Panc1 (cell line): ENCODE measurements around the gene RHEB. TPM values are rescaled to one million over a fixed set of nuclear protein-coding genes. Genes with fewer than 3 reads are reported as not detected.

Experiments
- ATAC-seq: fragments of 200-7000 bp; cut with Tn5 transposase; 2 replicates; pipeline ENCODE4 v1.9.1; 2020; ENCODE audit warnings: mild to moderate bottlenecking, moderate library complexity
- BruUV-seq: library from RNA; stranded (reverse); fragments of 400-500 nt; replicated peaks from 2 replicates; lab custom pipeline; 2021; lab: Mats Ljungman, UMichigan
- CTCF ChIA-PET: fragments of 300-600 bp; sonication (Branson Sonifier 250); formaldehyde crosslinking; loops from one replicate; lab custom pipeline; 2022; ENCODE audit warnings: antibody characterized with exemption; lab: Charles Lee
- POLR2A ChIA-PET: fragments of 300-600 bp; sonication (Branson Sonifier 250); formaldehyde crosslinking; loops from one replicate; lab custom pipeline; 2022; ENCODE audit warnings: antibody characterized with exemption; lab: Charles Lee
- DNase-seq: peaks from one replicate; pipeline ENCODE4 v3.0.0-alpha.2; 2010; ENCODE audit warnings: low read depth, low spot score
- H3K27ac ChIP-seq: 2 replicates; pipeline ENCODE4 v1.5.1; 2011; ENCODE audit warnings: mild to moderate bottlenecking, low read length, inconsistent platforms
- H3K27me3 ChIP-seq: fragments of 200-500 bp; sonication (Bioruptor generic); 2 replicates; pipeline ENCODE4 v1.6.0; 2014; ENCODE audit warnings: low read length, inconsistent platforms; ENCODE audit not compliant: control insufficient read depth, insufficient read depth
- H3K36me3 ChIP-seq: fragments of 200-500 bp; sonication (Bioruptor generic); 2 replicates; pipeline ENCODE4 v1.5.1; 2014; ENCODE audit warnings: inconsistent platforms, mild to moderate bottlenecking, low read length, moderate library complexity; ENCODE audit not compliant: control insufficient read depth, insufficient read depth
- H3K4me1 ChIP-seq: 2 replicates; pipeline ENCODE4 v1.5.1; 2011; ENCODE audit warnings: inconsistent platforms, mild to moderate bottlenecking, low read length, moderate library complexity; ENCODE audit not compliant: control insufficient read depth, insufficient read depth
- H3K4me3 ChIP-seq, 2 experiments: 2 replicates each; pipeline ENCODE4 v1.5.1; 2011 to 2012; ENCODE audit warnings: low read depth in 2 of 2, low read length in 2 of 2, mild to moderate bottlenecking in 2 of 2, inconsistent platforms in 1 of 2, moderate library complexity in 1 of 2
- H3K9me3 ChIP-seq: fragments of 200-500 bp; sonication (Bioruptor generic); 2 replicates; pipeline ENCODE4 v1.5.1; 2014; ENCODE audit warnings: low read depth, mild to moderate bottlenecking, inconsistent platforms, low read length, moderate library complexity; ENCODE audit not compliant: control insufficient read depth, insufficient read depth
- POLR2AphosphoS5 ChIP-seq: IDR thresholded peaks from 2 replicates; pipeline ENCODE4 v1.6.1; 2012; ENCODE audit warnings: mild to moderate bottlenecking, low read depth, low read length, moderate library complexity
- SIN3A ChIP-seq: IDR thresholded peaks from 2 replicates; pipeline ENCODE4 v1.6.1; 2012; ENCODE audit warnings: low read depth, mild to moderate bottlenecking, low read length, moderate library complexity, borderline replicate concordance; ENCODE audit not compliant: insufficient read depth
- TCF7L2 ChIP-seq: IDR thresholded peaks from 2 replicates; pipeline ENCODE4 v1.6.1; 2011; ENCODE audit warnings: mild to moderate bottlenecking, low read depth, low read length, inconsistent platforms
- in situ Hi-C: cut with HindIII; loops from 2 replicates; pipeline ENCODE4 v1.10.0; 2016; ENCODE audit warnings: low sequenced_read_pairs, low pct_unique_long_range_greater_than_20kb
- intact Hi-C: fragments of 100-400 bp; cut with micrococcal nuclease; formaldehyde crosslinking; loops from one replicate; pipeline ENCODE4 v1.10.0; 2022; ENCODE audit not compliant: unreplicated experiment
- total RNA-seq: library from RNA; stranded (reverse); gene quantifications from one replicate; pipeline ENCODE4 v1.2.1, GENCODE V29; 2021; ENCODE audit not compliant: unreplicated experiment
- TF ChIP-seq, protein P1 (sequence below), 2 experiments: IDR thresholded peaks; 2 replicates each; pipeline ENCODE4 v1.6.1; 2011 to 2012; ENCODE audit warnings: low read depth in 2 of 2, control low read depth in 1 of 2, low read length in 1 of 2, mild to moderate bottlenecking in 1 of 2, moderate library complexity in 1 of 2; ENCODE audit not compliant: insufficient read depth in 1 of 2
- TF ChIP-seq, protein P2 (sequence below): fragments of 450-650 bp; IDR thresholded peaks from 2 replicates; pipeline ENCODE4 v1.5.1; 2017; ENCODE audit warnings: mild to moderate bottlenecking

The RHEB gene
- total RNA-seq, 1 experiment from 2014 or later: 259 TPM

DNA sequence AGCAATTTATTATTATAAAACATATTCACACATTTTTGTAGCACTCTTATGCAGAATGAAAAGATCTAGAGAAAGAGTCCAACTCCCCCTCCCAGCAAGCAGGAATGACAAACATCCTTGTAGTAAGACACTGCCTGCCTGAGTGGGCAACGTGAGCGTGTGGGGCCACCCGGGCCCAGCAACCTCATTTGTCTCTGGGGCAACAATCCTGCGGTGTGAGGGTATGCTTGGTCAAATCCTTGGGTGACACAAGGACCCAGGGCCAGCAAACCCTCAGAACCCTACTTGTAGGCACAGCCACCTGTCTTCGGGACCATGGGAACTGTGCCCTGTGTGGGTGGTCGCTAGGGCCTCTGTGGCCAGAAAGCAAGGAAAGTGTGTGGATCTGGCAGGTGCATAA lies 10.7 kb downstream of the RHEB start:
- H3K27ac ChIP-seq: no peak overlapping the region
- H3K27me3 ChIP-seq: no peaks in the 10 kb centered on the region
- no peak overlapping the region for H3K4me3 ChIP-seq
- BruUV-seq: no TSS peak
- intact Hi-C loops: no loop called here
- CTCF ChIA-PET: no interaction called here
- ATAC-seq (no peak), DNase-seq (no peak)
- TF ChIP-seq, protein P1, sequence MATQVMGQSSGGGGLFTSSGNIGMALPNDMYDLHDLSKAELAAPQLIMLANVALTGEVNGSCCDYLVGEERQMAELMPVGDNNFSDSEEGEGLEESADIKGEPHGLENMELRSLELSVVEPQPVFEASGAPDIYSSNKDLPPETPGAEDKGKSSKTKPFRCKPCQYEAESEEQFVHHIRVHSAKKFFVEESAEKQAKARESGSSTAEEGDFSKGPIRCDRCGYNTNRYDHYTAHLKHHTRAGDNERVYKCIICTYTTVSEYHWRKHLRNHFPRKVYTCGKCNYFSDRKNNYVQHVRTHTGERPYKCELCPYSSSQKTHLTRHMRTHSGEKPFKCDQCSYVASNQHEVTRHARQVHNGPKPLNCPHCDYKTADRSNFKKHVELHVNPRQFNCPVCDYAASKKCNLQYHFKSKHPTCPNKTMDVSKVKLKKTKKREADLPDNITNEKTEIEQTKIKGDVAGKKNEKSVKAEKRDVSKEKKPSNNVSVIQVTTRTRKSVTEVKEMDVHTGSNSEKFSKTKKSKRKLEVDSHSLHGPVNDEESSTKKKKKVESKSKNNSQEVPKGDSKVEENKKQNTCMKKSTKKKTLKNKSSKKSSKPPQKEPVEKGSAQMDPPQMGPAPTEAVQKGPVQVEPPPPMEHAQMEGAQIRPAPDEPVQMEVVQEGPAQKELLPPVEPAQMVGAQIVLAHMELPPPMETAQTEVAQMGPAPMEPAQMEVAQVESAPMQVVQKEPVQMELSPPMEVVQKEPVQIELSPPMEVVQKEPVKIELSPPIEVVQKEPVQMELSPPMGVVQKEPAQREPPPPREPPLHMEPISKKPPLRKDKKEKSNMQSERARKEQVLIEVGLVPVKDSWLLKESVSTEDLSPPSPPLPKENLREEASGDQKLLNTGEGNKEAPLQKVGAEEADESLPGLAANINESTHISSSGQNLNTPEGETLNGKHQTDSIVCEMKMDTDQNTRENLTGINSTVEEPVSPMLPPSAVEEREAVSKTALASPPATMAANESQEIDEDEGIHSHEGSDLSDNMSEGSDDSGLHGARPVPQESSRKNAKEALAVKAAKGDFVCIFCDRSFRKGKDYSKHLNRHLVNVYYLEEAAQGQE (IDR thresholded peaks at IDR 0.05; ENCODE audit: insufficient read depth in 1 of 2, low read depth in 2 of 2, low read length in 1 of 2): no peak
- TF ChIP-seq SIN3A (no peak), POLR2AphosphoS5 (no peak)
- no peaks in the 10 kb centered on the region for H3K9me3 ChIP-seq
- POLR2A ChIA-PET: interaction anchor here (0.8 kb wide), 1 partner anchor 8 kb away, joined by 4 read pairs; no protein-coding TSS in a partner anchor
- H3K4me1 ChIP-seq: peaks cover 72% of the 10 kb centered on the region
- no peaks in the 10 kb centered on the region for H3K36me3 ChIP-seq
- in situ Hi-C loops: no loop called here

DNA sequence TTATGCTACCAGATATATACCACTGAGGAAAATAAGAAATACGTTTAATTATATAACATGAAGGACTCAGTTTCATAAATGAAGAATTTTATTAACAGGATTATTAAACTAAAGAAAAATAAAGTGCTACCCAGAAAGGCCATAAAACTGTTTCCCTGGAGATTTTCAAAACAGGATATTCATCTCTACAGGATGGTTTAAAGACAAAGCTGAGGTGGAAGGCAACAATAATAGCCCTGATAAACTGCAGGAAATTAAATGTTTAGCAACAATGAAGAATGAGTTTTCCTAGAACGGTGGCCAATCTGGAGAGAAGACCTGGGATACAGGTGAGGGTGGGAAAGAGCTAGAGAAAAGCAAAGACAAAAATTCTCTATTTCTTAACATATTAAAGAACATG lies 11.9 kb downstream of the RHEB start:
- POLR2A ChIA-PET: no interaction called here
- Histone ChIP-seq H3K27me3 (no peaks in the 10 kb centered on the region), H3K9me3 (no peaks in the 10 kb centered on the region), H3K27ac (no peak overlapping the region), H3K36me3 (no peaks in the 10 kb centered on the region), H3K4me3 (no peak overlapping the region), H3K4me1 (peaks cover 76% of the 10 kb centered on the region)
- DNase-seq: no peak
- in situ Hi-C loops (no loop called here), intact Hi-C loops (no loop called here)
- CTCF ChIA-PET: interaction anchor here (0.7 to 1.0 kb wide), 2 partner anchors 9 to 51 kb away, joined by 4 to 6 read pairs; no protein-coding TSS in a partner anchor
- TF ChIP-seq TCF7L2 (no peak), POLR2AphosphoS5 (no peak), SIN3A (no peak)
- TF ChIP-seq, protein P2, sequence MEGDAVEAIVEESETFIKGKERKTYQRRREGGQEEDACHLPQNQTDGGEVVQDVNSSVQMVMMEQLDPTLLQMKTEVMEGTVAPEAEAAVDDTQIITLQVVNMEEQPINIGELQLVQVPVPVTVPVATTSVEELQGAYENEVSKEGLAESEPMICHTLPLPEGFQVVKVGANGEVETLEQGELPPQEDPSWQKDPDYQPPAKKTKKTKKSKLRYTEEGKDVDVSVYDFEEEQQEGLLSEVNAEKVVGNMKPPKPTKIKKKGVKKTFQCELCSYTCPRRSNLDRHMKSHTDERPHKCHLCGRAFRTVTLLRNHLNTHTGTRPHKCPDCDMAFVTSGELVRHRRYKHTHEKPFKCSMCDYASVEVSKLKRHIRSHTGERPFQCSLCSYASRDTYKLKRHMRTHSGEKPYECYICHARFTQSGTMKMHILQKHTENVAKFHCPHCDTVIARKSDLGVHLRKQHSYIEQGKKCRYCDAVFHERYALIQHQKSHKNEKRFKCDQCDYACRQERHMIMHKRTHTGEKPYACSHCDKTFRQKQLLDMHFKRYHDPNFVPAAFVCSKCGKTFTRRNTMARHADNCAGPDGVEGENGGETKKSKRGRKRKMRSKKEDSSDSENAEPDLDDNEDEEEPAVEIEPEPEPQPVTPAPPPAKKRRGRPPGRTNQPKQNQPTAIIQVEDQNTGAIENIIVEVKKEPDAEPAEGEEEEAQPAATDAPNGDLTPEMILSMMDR: no peak
- TF ChIP-seq, protein P1 (IDR thresholded peaks at IDR 0.05; ENCODE audit: insufficient read depth in 1 of 2, low read depth in 2 of 2, low read length in 1 of 2): no peak
- no peak for ATAC-seq
- no TSS peak for BruUV-seq
